ENCODE data around the gene ZNF490.

- TF ChIP-seq, protein P1, sequence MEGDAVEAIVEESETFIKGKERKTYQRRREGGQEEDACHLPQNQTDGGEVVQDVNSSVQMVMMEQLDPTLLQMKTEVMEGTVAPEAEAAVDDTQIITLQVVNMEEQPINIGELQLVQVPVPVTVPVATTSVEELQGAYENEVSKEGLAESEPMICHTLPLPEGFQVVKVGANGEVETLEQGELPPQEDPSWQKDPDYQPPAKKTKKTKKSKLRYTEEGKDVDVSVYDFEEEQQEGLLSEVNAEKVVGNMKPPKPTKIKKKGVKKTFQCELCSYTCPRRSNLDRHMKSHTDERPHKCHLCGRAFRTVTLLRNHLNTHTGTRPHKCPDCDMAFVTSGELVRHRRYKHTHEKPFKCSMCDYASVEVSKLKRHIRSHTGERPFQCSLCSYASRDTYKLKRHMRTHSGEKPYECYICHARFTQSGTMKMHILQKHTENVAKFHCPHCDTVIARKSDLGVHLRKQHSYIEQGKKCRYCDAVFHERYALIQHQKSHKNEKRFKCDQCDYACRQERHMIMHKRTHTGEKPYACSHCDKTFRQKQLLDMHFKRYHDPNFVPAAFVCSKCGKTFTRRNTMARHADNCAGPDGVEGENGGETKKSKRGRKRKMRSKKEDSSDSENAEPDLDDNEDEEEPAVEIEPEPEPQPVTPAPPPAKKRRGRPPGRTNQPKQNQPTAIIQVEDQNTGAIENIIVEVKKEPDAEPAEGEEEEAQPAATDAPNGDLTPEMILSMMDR (IDR thresholded peaks at IDR 0.05; ENCODE audit: poor library complexity), result no peak
- TF ChIP-seq EZH2 (IDR thresholded peaks at IDR 0.05; ENCODE audit: borderline replicate concordance) (no peak), EZH2phosphoT487 (IDR thresholded peaks at IDR 0.05; ENCODE audit: low read depth, severe bottlenecking, unreplicated experiment) (no peak)
Observed at GRCh38 chr19:12641456-12641855, 30.8 kb upstream of the ZNF490 start.

Data from hepatocyte (in vitro differentiated cells).